GM13977 (cell line): ENCODE measurements around the gene MAPK14.
A peak's percentile ranks its signal among the peaks of the same experiment; 100 is the strongest.

Experiments used
- DNase-seq: peaks from one replicate; pipeline ENCODE4 v3.0.0; 2012; ENCODE audit warnings: low spot score
- CTCF ChIP-seq: IDR thresholded peaks from 2 replicates; pipeline ENCODE4 v1.5.1; 2012; ENCODE audit warnings: mild to moderate bottlenecking, control low read depth; ENCODE audit not compliant: insufficient read depth; ENCODE audit errors: extremely low read depth, missing control alignments
- in situ Hi-C: fragments of 300-500 bp; cut with MboI; formaldehyde crosslinking; loops from one replicate; pipeline ENCODE4 v1.12.0; 2022; ENCODE audit warnings: low sequenced_read_pairs, low pct_unique_long_range_greater_than_20kb, mixed read lengths, inconsistent platforms; ENCODE audit not compliant: unreplicated experiment

MAPK14 gene

GRCh38 chr6:36130667-36131510 is 103.3 kb downstream of the MAPK14 start:
- in situ Hi-C loops: no loop called here
- TF ChIP-seq CTCF: no peak
- peak; percentile 74 for DNase-seq

- TF ChIP-seq CTCF: no peak
- in situ Hi-C loops: no loop called here
Measured at GRCh38 chr6:36131511-36132245, 104.1 kb downstream of the MAPK14 start.

GRCh38 chr6:36132246-36132895 is 104.8 kb downstream of the MAPK14 start:
- no peak for TF ChIP-seq CTCF
- DNase-seq: no peak
- in situ Hi-C loops: no loop called here

More at GRCh38 chr6:36131511-36132245, 104.1 kb downstream of the MAPK14 start:
- peak; percentile 87 for DNase-seq

- DNase-seq: no peak
- in situ Hi-C loops: no loop called here
- no peak for TF ChIP-seq CTCF
Measured at GRCh38 chr6:36133148-36133547, 105.5 kb downstream of the MAPK14 start.

- in situ Hi-C loops: no loop called here
- no peak for TF ChIP-seq CTCF
- no peak for DNase-seq
Measured at GRCh38 chr6:36133912-36134311, 106.3 kb downstream of the MAPK14 start.

GRCh38 chr6:36135053-36135731 is 107.6 kb downstream of the MAPK14 start:
- in situ Hi-C loops: no loop called here
- no peak for DNase-seq
- TF ChIP-seq CTCF: no peak
